Stimulated activated CD8-positive, alpha-beta memory T cell treated with anti-CD3 and anti-CD28 coated beads, Interleukin-15, amount 100 ng/mL, for 48 hours (primary cell): ENCODE measurements around the gene URB2.
"Not testable (repeated sequence)": the region's sequence is repeated elsewhere in the genome, so short reads cannot be mapped to it uniquely, and the experiment has no call there.

Source experiments
- DNase-seq, 2 donors: peaks; one replicate each; pipeline ENCODE4 v3.0.0-alpha.2; 2020; ENCODE audit warnings: low read depth in 2 of 2

The URB2 gene

DNA sequence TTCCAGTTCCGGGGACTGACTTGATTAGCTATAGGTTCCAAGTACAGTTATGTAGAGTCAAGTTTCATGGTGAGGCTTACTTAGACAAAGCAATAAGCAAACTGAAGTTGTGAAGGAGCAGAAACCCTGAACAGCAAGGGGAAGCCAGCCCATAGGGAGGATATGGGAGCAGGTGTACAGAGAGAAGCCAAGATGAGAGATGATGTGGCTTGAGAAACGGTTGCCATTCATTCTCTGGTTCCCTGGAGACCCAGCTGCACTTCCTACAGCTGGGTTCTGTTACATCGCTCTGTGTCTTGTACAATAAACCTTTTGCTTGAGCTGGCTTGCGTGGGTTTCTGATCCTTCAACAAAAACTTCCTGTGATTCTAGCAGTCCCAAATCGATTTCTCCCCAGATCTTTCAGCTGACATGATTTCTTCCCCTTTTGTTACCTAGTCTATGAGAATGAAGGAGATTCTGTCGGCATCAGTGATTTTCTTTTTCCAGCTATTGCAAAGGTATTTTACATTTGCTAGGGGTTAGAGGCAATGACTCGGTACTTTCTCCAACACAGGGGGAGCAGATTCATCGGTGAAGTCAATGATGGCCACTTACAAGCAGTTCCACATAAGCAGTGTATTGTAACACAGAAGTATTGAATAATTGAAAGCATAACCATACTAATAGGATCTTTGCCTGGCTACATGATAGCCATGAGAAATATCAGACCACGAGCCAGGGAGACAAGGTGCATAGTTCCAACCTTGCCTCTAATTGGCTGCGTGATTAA is 67.3 kb downstream of the URB2 start:
- no peak for DNase-seq

DNA sequence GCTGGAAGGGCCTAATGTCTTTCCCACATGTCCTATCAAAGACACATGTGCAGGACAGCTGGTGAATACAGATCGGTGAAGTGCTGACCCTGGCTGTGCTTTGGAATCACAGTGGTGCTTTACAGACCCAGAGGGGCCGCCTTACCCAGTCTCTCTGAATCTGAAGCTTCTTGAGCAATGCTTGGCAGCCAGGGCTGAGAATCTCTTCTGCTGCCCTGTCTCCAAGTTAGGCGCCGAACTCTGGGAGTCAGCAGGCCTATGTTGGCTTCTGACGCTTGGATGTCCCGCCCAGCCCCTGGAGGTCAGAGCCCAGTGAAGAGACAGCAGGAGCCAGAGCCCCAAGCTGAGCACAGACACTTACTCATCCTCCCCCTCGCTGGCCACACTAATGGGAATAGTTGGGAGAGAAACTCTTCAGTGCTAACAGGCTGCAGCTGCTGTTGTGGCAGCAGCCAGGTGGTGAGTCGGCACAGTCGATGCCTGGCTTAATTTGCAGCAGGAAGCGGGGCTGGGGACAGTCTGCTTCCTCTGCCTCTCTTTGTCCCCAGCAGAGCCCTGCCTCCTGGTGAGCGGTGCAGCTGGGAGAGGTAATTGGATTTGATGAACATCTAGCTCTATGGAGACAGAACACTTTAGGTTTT is 68.1 kb downstream of the URB2 start:
- no peak for DNase-seq

DNA sequence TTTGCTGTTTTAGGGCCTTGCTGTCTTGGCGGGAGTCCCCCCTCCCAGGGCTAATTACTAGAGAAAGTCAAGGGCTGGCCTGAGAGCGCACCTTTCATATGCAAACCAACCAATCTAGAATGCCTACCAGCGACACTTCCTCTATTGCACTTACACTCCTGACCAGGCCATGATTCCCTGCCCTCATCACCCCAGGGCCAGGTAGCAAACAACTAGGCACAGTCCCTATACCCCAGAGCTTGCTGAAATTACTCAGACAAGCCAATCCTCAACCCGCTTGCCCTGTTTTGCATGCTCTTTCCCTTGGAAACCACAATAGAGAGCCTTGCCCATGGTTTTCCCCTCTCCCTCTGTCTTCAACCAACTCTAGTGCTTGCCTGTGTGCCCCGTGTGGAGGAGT is 70.3 kb downstream of the URB2 start:
- DNase-seq: no peak

DNA sequence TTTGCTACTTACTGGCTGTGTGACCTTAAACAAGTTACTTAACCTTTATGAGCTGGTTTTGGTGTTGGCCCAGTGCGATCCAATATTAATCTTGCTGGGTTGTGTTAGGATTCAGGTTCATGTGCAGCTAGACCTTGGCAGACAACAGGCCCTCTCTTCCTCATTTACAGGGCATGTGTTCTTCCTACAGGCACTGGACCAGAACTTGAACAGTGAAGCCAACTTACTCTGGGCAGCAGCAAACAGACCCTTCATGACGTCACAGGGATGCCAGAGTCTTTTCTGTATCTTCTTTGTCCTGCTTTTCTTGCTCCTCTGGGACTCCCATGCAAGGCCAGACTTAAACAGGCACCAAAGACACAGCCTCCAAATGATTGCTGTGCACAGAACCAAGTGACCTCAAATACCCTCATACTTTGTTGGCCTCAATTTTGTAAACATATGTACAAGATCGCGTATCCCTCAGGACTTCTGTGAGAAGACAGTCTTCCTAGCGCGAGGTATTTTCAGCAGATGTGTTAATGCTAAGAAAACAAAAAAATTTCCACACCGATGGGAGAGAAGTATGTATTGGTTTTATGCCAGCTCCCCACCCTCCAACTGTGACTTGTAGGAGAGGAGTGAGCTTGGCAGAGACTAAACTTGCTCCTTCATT is 73.7 kb downstream of the URB2 start:
- DNase-seq: no peak

DNA sequence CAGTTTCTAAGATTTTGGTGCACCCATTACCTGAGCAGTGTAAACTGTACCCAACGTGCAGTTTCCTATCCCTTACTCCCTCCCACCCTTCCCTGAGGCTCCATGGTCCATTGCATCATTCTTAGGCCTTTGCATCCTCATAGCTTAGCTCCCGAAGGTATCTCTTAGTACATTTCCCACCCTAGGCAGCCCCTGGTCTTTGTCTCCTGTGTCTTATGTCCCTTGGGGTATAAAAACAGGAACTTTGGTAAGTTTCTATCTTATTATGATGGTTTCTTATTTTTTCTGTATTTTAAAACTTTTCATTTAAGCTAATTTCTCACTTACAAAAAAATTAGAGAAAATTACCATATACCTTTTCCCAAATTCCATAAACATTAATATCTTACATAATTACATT is 78.1 kb downstream of the URB2 start:
- DNase-seq: no peak

DNA sequence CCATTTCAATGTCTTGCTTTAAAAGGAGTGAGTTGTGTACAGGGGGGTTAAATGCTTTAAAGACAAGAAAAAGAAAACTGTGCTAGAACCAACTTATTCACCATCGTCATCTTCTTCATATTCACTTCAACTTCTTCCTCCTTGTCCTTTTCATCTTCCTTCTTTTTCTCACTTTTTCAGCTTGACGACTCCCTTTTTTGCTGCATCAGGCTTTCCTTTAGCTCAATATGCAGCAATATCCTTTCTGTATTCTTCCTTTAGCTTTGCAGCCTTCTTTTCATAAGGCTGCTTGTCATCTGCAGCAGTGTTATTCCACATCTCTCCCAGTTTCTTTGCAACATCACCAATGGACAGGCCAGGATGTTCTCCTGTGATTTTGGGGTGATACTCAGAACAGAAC is 79.1 kb downstream of the URB2 start:
- not testable (repeated sequence) for DNase-seq

DNA sequence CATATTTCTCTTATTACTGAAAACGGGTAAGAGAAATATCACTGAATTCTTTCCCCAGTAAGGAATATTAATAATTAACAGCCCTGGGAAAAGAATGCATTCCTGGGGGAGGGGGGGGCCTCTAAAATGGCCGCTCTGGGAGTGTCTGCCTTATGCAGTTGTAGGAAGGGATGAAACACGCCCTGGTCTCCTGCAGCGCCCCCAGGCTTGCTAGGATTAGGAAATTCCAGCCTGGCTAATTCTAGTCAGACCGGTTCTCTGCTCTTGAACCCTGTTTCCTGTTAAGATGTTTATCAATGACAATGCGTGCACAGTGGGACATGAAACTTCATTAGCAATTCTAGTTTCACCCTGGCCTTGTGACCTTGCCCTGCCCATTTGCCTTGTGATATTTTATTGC is 81.1 kb downstream of the URB2 start:
- DNase-seq: not testable (repeated sequence)

DNA sequence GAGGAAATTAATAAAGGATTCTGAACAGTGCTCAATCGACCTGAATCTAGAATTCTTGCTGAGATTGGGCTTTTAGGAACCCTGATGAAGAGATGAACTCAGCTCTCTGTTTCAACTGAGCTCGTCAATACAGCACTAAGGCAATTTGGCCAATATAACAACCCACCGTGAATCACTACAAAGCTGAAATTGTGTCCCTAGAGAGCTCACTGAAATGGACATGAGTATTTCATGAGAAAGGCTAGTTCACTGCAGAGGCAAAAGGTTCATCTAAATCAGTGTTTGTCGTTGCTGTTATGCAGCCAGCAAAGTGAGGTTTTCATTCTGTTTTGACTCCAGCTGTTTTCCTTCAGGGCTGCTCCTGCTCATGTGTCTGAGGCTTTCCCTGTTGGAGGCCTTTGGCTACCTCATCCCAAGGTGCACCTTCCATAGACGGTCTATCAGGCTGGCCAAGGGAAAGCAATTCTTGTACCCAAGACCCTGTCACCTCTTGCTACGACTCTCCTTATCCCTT is 83.5 kb downstream of the URB2 start:
- no peak for DNase-seq
